Measurements from ENCODE around the gene GTPBP1.

The GTPBP1 gene

DNA sequence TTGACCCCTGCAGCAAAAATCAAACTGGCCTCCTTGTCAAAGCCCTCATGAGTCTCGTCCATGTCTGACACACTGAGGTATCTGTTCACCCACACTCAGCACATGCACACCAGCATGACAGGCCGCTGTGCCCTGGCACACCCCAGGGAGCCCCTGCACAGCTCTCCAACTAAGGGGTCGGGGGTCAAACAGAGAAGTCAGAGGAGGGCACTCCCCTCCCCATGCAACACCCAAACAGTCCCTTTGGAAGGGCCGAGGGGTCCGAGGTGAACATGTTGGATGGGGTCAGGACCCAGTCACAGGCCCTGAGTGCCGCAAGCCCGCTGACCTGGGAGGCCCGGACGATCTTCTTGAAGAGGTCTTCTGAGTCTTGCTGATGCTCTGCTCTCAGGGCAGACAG, 35.4 kb downstream of the GTPBP1 start:
- no peak overlapping the region for H2BK5ac ChIP-seq (ENCODE audit: low read length)
- H3K79me1 ChIP-seq (ENCODE audit: low read depth, low read length): no peaks in the 10 kb centered on the region
- H2BK12ac ChIP-seq (ENCODE audit: low read length): no peak overlapping the region
- H3K9me3 ChIP-seq (replicated peaks in 1 of 2; ENCODE audit: control insufficient read depth in 2 of 2, insufficient read depth in 1 of 2, low read depth in 1 of 2, low read length in 2 of 2): no peaks in the 10 kb centered on the region
- no peak overlapping the region for H2AK5ac ChIP-seq (ENCODE audit: low read depth, low read length)
- no CpG with 5 or more reads among the region's 9 CpGs for WGBS, 2 donors (ENCODE audit: extremely low coverage in 2 of 2, insufficient read length in 2 of 2, insufficient replicate concordance in 1 of 2)
- no peak for DNase-seq (ENCODE audit: low spot score)
- no peaks in the 10 kb centered on the region for H3K27me3 ChIP-seq (ENCODE audit: control insufficient read depth in 3 of 3, insufficient read depth in 3 of 3, low read depth in 1 of 3, low read length in 3 of 3)
- H3K4ac ChIP-seq (ENCODE audit: low read length): no peak overlapping the region
- H3K4me1 ChIP-seq (ENCODE audit: control insufficient read depth in 2 of 2, insufficient read depth in 1 of 2, low read depth in 1 of 2, low read length in 2 of 2): no peaks in the 10 kb centered on the region
- peaks cover 55 to 97% of the 10 kb centered on the region in 2 donors for H3K36me3 ChIP-seq (replicated peaks in 1 of 2; ENCODE audit: control insufficient read depth in 2 of 2, insufficient read depth in 2 of 2, low read length in 2 of 2)
- H3K14ac ChIP-seq (ENCODE audit: low read length): no peak overlapping the region
- no peak overlapping the region for H3K18ac ChIP-seq (ENCODE audit: low read length)
- no peak overlapping the region for H2AFZ ChIP-seq (ENCODE audit: low read length)
- H3K4me3 ChIP-seq (ENCODE audit: low read length in 2 of 2): no peak overlapping the region
- no peak overlapping the region for H4K8ac ChIP-seq (ENCODE audit: low read depth, low read length)
- H2BK15ac ChIP-seq (ENCODE audit: low read length): no peak overlapping the region
- H3K9ac ChIP-seq (ENCODE audit: low read depth, low read length, poor library complexity): no peak overlapping the region
- H4K91ac ChIP-seq (ENCODE audit: low read depth, low read length, poor library complexity): no peak overlapping the region
- H3K27ac ChIP-seq (replicated peaks; ENCODE audit: low read length): no peak overlapping the region
- no peak overlapping the region for H3K4me2 ChIP-seq (ENCODE audit: insufficient read depth, low read length, poor library complexity, severe bottlenecking)
- H2BK120ac ChIP-seq (ENCODE audit: low read depth, low read length): no peak overlapping the region
- no peak overlapping the region for H3K23ac ChIP-seq (ENCODE audit: low read depth, low read length, poor library complexity)

DNA sequence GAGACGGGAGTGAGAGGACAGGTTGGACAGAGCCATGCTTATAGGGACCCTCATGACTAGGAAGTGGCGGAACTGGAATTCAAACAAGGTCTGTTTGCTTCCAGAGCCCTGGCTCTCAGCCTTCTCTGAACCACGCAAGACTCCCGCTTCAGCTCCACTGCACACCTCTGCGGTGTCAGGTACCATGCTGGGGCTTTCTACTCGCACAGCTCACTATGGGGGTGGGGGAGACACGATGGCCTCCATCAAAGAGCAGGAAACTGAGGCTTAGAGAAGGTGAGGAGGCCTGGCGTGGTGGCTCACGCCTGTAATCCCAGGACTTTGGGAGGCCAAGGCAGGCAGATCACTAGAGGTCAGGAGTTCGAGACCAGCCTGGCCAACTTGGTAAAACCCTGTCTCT, 35.8 kb downstream of the GTPBP1 start:
- Histone ChIP-seq H3K9me3 (replicated peaks in 1 of 2; ENCODE audit: control insufficient read depth in 2 of 2, insufficient read depth in 1 of 2, low read depth in 1 of 2, low read length in 2 of 2) (no peaks in the 10 kb centered on the region), H2BK15ac (ENCODE audit: low read length) (no peak overlapping the region), H3K9ac (ENCODE audit: low read depth, low read length, poor library complexity) (no peak overlapping the region), H3K27ac (replicated peaks; ENCODE audit: low read length) (no peak overlapping the region), H4K8ac (ENCODE audit: low read depth, low read length) (no peak overlapping the region), H2BK120ac (ENCODE audit: low read depth, low read length) (no peak overlapping the region), H3K4me3 (ENCODE audit: low read length in 2 of 2) (no peak overlapping the region), H2AK5ac (ENCODE audit: low read depth, low read length) (no peak overlapping the region), H3K27me3 (ENCODE audit: control insufficient read depth in 3 of 3, insufficient read depth in 3 of 3, low read depth in 1 of 3, low read length in 3 of 3) (no peaks in the 10 kb centered on the region), H3K4me1 (ENCODE audit: control insufficient read depth in 2 of 2, insufficient read depth in 1 of 2, low read depth in 1 of 2, low read length in 2 of 2) (no peaks in the 10 kb centered on the region), H2AFZ (ENCODE audit: low read length) (no peak overlapping the region), H3K4ac (ENCODE audit: low read length) (no peak overlapping the region), H3K79me1 (ENCODE audit: low read depth, low read length) (no peaks in the 10 kb centered on the region), H2BK12ac (ENCODE audit: low read length) (no peak overlapping the region), H4K91ac (ENCODE audit: low read depth, low read length, poor library complexity) (no peak overlapping the region), H3K23ac (ENCODE audit: low read depth, low read length, poor library complexity) (no peak overlapping the region), H2BK5ac (ENCODE audit: low read length) (no peak overlapping the region), H3K4me2 (ENCODE audit: insufficient read depth, low read length, poor library complexity, severe bottlenecking) (no peak overlapping the region), H3K36me3 (replicated peaks in 1 of 2; ENCODE audit: control insufficient read depth in 2 of 2, insufficient read depth in 2 of 2, low read length in 2 of 2) (peaks cover 52 to 97% of the 10 kb centered on the region in 2 donors), H3K18ac (ENCODE audit: low read length) (no peak overlapping the region), H3K14ac (ENCODE audit: low read length) (no peak overlapping the region)
- no peak for DNase-seq (ENCODE audit: low spot score)
- WGBS, 2 donors (ENCODE audit: extremely low coverage in 2 of 2, insufficient read length in 2 of 2, insufficient replicate concordance in 1 of 2): no CpG with 5 or more reads among the region's 10 CpGs

DNA sequence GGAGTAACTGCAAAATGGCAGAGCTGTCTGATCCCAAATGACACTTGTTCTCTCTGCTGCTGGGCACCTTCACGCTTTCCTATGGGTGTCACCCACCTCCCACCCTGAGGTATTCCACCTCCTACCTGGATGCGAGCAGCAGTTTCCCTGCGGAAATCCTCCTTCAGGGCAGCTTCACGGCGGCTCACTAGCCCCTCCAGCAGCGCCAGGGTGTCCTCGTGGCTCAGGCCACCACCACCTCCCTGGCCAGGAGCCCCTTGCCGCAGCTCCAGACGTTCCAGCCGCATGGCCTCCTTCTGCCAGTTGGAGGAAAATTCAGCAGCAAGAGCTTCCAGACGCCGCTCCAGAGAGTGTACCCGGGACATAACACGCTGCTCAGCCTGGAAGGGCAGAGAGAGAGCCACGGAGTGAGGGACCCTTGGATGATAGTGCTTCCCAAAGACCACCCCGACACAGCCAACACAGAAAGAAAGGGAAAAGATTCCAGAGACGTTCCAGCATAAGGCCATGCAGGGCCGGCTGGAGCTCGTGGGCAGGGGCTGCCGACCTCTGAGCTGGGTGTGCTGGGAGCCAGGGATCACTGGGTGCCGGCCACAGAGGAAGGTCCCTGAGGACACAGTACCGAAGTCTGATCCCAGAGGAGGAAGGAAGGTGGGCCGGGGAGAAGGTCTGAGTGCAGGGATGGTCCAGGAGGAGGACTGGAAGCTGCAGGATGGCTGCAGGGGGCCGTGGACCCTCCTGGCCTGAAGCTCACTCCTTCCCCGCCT, 36.6 kb downstream of the GTPBP1 start:
- H4K8ac ChIP-seq (ENCODE audit: low read depth, low read length): no peak overlapping the region
- peaks cover 48 to 94% of the 10 kb centered on the region in 2 donors for H3K36me3 ChIP-seq (replicated peaks in 1 of 2; ENCODE audit: control insufficient read depth in 2 of 2, insufficient read depth in 2 of 2, low read length in 2 of 2)

DNA sequence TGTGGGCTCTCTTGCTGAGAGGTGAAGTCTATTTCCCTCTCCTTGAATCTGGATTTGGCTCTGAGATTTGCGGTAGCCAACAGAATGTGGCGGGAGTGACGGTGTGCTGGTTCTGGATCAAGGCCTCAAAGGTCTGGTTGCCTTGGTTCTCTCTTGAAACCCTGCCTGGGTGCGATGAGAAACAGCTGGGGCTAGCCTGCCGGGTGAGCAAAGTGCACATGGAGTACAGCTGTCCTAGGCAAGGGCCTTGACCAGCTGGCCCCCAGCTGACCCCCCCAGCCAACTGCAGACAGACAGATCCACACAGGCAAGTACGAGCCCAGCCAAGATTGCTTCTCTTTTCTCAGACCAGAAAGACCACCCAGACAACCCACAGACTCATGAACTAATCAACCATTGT, 39.2 kb downstream of the GTPBP1 start:
- H3K36me3 ChIP-seq (replicated peaks in 1 of 2; ENCODE audit: control insufficient read depth in 2 of 2, insufficient read depth in 2 of 2, low read length in 2 of 2): peaks cover 32 to 94% of the 10 kb centered on the region in 2 donors

More for the DNA sequence above, 36.6 kb downstream of the GTPBP1 start:
- Histone ChIP-seq H3K4me1 (ENCODE audit: control insufficient read depth in 2 of 2, insufficient read depth in 1 of 2, low read depth in 1 of 2, low read length in 2 of 2) (no peaks in the 10 kb centered on the region), H2AK5ac (ENCODE audit: low read depth, low read length) (no peak overlapping the region), H3K23ac (ENCODE audit: low read depth, low read length, poor library complexity) (peak overlapping the region; percentile 89), H2BK5ac (ENCODE audit: low read length) (no peak overlapping the region), H3K27ac (replicated peaks; ENCODE audit: low read length) (no peak overlapping the region), H2BK15ac (ENCODE audit: low read length) (no peak overlapping the region), H4K91ac (ENCODE audit: low read depth, low read length, poor library complexity) (no peak overlapping the region), H3K27me3 (ENCODE audit: control insufficient read depth in 3 of 3, insufficient read depth in 3 of 3, low read depth in 1 of 3, low read length in 3 of 3) (no peaks in the 10 kb centered on the region), H3K9ac (ENCODE audit: low read depth, low read length, poor library complexity) (no peak overlapping the region), H3K4me2 (ENCODE audit: insufficient read depth, low read length, poor library complexity, severe bottlenecking) (no peak overlapping the region), H3K18ac (ENCODE audit: low read length) (no peak overlapping the region), H3K9me3 (replicated peaks in 1 of 2; ENCODE audit: control insufficient read depth in 2 of 2, insufficient read depth in 1 of 2, low read depth in 1 of 2, low read length in 2 of 2) (no peaks in the 10 kb centered on the region), H3K4ac (ENCODE audit: low read length) (no peak overlapping the region), H3K14ac (ENCODE audit: low read length) (no peak overlapping the region), H2BK120ac (ENCODE audit: low read depth, low read length) (no peak overlapping the region), H2AFZ (ENCODE audit: low read length) (no peak overlapping the region), H3K4me3 (ENCODE audit: low read length in 2 of 2) (no peak overlapping the region), H2BK12ac (ENCODE audit: low read length) (no peak overlapping the region), H3K79me1 (ENCODE audit: low read depth, low read length) (no peaks in the 10 kb centered on the region)
- DNase-seq (ENCODE audit: low spot score): no peak
- no CpG with 5 or more reads among the region's 25 CpGs for WGBS, 2 donors (ENCODE audit: extremely low coverage in 2 of 2, insufficient read length in 2 of 2, insufficient replicate concordance in 1 of 2)

More for the DNA sequence above, 39.2 kb downstream of the GTPBP1 start:
- Histone ChIP-seq H2BK5ac (ENCODE audit: low read length) (no peak overlapping the region), H3K18ac (ENCODE audit: low read length) (no peak overlapping the region), H3K14ac (ENCODE audit: low read length) (no peak overlapping the region), H3K4me3 (ENCODE audit: low read length in 2 of 2) (no peak overlapping the region), H2AFZ (ENCODE audit: low read length) (no peak overlapping the region), H3K4ac (ENCODE audit: low read length) (no peak overlapping the region), H3K4me2 (ENCODE audit: insufficient read depth, low read length, poor library complexity, severe bottlenecking) (no peak overlapping the region), H2BK15ac (ENCODE audit: low read length) (no peak overlapping the region), H2BK120ac (ENCODE audit: low read depth, low read length) (no peak overlapping the region), H2AK5ac (ENCODE audit: low read depth, low read length) (no peak overlapping the region), H3K9ac (ENCODE audit: low read depth, low read length, poor library complexity) (no peak overlapping the region), H3K79me1 (ENCODE audit: low read depth, low read length) (no peaks in the 10 kb centered on the region), H3K9me3 (replicated peaks in 1 of 2; ENCODE audit: control insufficient read depth in 2 of 2, insufficient read depth in 1 of 2, low read depth in 1 of 2, low read length in 2 of 2) (no peaks in the 10 kb centered on the region), H4K91ac (ENCODE audit: low read depth, low read length, poor library complexity) (no peak overlapping the region), H4K8ac (ENCODE audit: low read depth, low read length) (no peak overlapping the region), H3K4me1 (ENCODE audit: control insufficient read depth in 2 of 2, insufficient read depth in 1 of 2, low read depth in 1 of 2, low read length in 2 of 2) (no peaks in the 10 kb centered on the region), H3K27ac (replicated peaks; ENCODE audit: low read length) (no peak overlapping the region), H3K23ac (ENCODE audit: low read depth, low read length, poor library complexity) (no peak overlapping the region), H2BK12ac (ENCODE audit: low read length) (no peak overlapping the region), H3K27me3 (ENCODE audit: control insufficient read depth in 3 of 3, insufficient read depth in 3 of 3, low read depth in 1 of 3, low read length in 3 of 3) (no peaks in the 10 kb centered on the region)
- WGBS, 2 donors (ENCODE audit: extremely low coverage in 2 of 2, insufficient read length in 2 of 2, insufficient replicate concordance in 1 of 2): no CpG with 5 or more reads among the region's 6 CpGs
- no peak for DNase-seq (ENCODE audit: low spot score)
